ENCODE measurements around the gene RPL7A. TPM values are rescaled to one million over a fixed set of nuclear protein-coding genes. Genes with fewer than 3 reads are reported as not detected.
"Not testable (repeated sequence)": the region's sequence is repeated elsewhere in the genome, so short reads cannot be mapped to it uniquely, and the experiment has no call there.

The RPL7A gene
- total RNA-seq, 1 experiment from 2014 or later = 1,156 TPM

DNA sequence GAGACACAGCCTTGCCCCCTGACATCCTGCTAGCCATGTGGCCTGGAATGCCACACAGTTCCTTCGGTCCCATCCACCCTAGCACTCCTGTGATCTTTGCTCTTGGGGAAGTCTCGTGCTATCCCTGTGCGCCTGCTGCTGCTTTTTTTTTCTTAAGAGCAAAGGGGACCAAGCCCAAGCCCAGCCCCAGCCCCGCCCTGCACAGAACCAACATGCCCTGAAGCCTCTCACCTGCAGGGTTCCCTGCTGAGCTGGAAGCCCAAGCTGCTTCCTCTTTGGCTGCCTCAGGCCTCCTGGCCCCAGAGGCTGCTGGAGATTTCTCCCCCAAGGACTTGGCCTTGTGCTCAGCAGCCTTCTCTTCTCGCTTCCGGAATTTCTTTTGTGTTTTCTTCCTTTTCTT lies 13.9 kb upstream of the RPL7A start:
- H3F3A ChIP-seq (ENCODE audit: low read length, unreplicated experiment) = no peaks in the 10 kb centered on the region
- H3K9ac ChIP-seq (ENCODE audit: low read length) = peak overlapping the region; percentile 94; the same call in 1 of the 2 replicates
- H3K9me3 ChIP-seq (ENCODE audit: low read length) = no peaks in the 10 kb centered on the region
- peaks cover 27% of the 10 kb centered on the region for H3K79me2 ChIP-seq (ENCODE audit: low read length)
- H2AFZ ChIP-seq (ENCODE audit: low read length) = no peak overlapping the region
- H3K27me3 ChIP-seq (ENCODE audit: low read length) = no peaks in the 10 kb centered on the region
- H3K4me2 ChIP-seq (ENCODE audit: low read length) = peak overlapping the region; percentile 90
- DNase-seq = peak; percentile 28
- intact Hi-C loops (cut with micrococcal nuclease) = no loop called here
- CTCF ChIA-PET = no interaction called here
- no peaks in the 10 kb centered on the region for H4K20me1 ChIP-seq (ENCODE audit: low read length)
- no peak overlapping the region for H3K27ac ChIP-seq (ENCODE audit: low read length)
- TF ChIP-seq EZH2phosphoT487 (IDR thresholded peaks at IDR 0.05; ENCODE audit: borderline replicate concordance, low read length) (no peak), EZH2 (IDR thresholded peaks at IDR 0.05; ENCODE audit: low read length, unreplicated experiment) (no peak)
- TF ChIP-seq, protein P1, sequence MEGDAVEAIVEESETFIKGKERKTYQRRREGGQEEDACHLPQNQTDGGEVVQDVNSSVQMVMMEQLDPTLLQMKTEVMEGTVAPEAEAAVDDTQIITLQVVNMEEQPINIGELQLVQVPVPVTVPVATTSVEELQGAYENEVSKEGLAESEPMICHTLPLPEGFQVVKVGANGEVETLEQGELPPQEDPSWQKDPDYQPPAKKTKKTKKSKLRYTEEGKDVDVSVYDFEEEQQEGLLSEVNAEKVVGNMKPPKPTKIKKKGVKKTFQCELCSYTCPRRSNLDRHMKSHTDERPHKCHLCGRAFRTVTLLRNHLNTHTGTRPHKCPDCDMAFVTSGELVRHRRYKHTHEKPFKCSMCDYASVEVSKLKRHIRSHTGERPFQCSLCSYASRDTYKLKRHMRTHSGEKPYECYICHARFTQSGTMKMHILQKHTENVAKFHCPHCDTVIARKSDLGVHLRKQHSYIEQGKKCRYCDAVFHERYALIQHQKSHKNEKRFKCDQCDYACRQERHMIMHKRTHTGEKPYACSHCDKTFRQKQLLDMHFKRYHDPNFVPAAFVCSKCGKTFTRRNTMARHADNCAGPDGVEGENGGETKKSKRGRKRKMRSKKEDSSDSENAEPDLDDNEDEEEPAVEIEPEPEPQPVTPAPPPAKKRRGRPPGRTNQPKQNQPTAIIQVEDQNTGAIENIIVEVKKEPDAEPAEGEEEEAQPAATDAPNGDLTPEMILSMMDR (conservative IDR thresholded peaks at IDR 0.05; ENCODE audit: low read depth, low read length) = no peak
- peaks cover 23% of the 10 kb centered on the region for H3K36me3 ChIP-seq (ENCODE audit: low read depth, low read length)
- POLR2A ChIA-PET (ENCODE audit: unreplicated experiment) = no interaction called here
- BruUV-seq (replicated peaks) = no TSS peak
- H3K4me1 ChIP-seq (ENCODE audit: insufficient read depth, low read length) = peaks cover 17% of the 10 kb centered on the region
- H3K4me3 ChIP-seq (ENCODE audit: low read length) = peak overlapping the region; percentile 99; the same call in 1 of the 2 replicates
- ATAC-seq = no peak
- no peaks in the 10 kb centered on the region for H3K9me2 ChIP-seq (replicated peaks; ENCODE audit: low read length)

DNA sequence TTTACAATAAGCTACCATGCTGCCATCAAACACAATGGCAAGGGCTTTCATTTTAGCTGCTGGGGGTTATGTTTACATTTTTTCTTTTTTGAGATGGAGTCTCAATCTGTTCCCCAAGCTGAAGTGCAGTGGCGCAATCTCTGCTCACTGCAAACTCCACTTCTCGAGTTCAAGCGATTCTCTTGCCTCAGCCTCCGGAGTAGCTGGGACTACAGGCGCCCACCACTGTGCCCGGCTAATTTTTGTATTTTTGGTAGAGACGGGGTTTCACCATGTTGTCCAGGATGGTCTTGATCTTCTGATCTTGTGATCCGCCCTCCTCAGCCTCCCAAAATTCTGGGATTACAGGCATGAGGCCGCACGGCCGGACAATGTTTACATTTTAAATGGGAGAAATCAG lies 13.1 kb upstream of the RPL7A start:
- H4K20me1 ChIP-seq (ENCODE audit: low read length); ATAC-seq; CTCF ChIA-PET: not testable (repeated sequence)

DNA sequence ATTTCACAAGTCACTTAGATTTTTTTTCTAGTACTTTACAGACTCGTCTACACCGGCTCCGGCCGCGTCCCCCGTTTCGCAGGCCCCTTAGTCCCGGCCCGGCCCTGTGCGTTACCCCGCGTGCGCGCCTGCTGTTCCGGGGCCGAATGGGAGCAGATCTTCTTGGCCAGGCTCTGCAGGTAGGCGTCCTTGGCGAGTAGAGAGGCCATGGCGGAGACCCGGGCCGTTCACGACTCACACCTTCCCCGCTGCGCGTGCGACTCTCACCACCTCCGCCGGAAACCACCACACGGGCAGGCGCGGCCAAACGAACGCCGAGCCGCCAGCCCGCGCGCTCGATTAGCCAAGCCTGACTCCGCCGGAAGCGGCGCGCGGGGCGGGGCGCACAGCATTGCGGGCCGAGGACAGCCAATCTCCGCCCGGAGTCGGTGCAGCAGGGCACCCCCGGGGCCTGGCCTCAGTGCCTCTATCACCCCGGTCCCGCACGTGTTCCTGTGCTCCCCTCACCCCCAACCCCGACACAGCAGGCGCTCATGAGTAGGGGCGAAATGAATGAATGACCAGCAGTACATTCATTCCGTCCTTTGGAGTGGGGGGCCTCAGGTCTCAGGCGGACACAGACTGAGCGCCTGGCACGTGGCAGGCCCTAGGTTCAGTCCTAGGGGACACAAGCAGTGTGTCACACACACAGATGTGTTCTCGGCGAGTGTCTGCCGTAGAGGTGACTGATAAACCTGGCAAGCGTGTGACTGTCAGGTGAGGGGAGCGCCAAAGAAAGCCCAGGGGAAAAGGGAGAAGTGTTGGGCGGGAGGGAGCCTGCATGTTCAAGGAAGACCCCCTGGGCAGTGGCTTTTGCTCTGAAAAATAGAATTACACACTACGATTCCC lies 11.8 kb upstream of the RPL7A start, which contains the start of gene SURF6:
SURF6 (minus strand) TSS at position 265 of the 888 bp plus-strand sequence; CDS start at position 209, 56 bp downstream.
- POLR2A ChIA-PET (ENCODE audit: unreplicated experiment) = no interaction called here
- peak; percentile 92 for ATAC-seq
- BruUV-seq (replicated peaks) = TSS peak; percentile 77

More for the DNA sequence above, 13.1 kb upstream of the RPL7A start:
- Histone ChIP-seq H3K4me1 (ENCODE audit: insufficient read depth, low read length) (peaks cover 17% of the 10 kb centered on the region), H3K36me3 (ENCODE audit: low read depth, low read length) (peaks cover 23% of the 10 kb centered on the region), H3K9ac (ENCODE audit: low read length) (peak overlapping the region; percentile 94), H3K4me2 (ENCODE audit: low read length) (peak overlapping the region; percentile 90), H3K4me3 (ENCODE audit: low read length) (peak overlapping the region; percentile 99), H3K79me2 (ENCODE audit: low read length) (peaks cover 27% of the 10 kb centered on the region)
- H3F3A ChIP-seq (ENCODE audit: low read length, unreplicated experiment); H3K9me2 ChIP-seq (replicated peaks; ENCODE audit: low read length); H2AFZ ChIP-seq (ENCODE audit: low read length); H3K9me3 ChIP-seq (ENCODE audit: low read length); intact Hi-C loops (cut with micrococcal nuclease); POLR2A ChIA-PET (ENCODE audit: unreplicated experiment); BruUV-seq (replicated peaks); H3K27ac ChIP-seq (ENCODE audit: low read length); H3K27me3 ChIP-seq (ENCODE audit: low read length); DNase-seq: not testable (repeated sequence)

More for the DNA sequence above, 11.8 kb upstream of the RPL7A start, which contains the start of gene SURF6:
- CTCF ChIA-PET = no interaction called here
- intact Hi-C loops (cut with micrococcal nuclease) = no loop called here
- peak within 1 kb of the TSS; percentile 99 for H3K4me3 ChIP-seq (ENCODE audit: low read length)
- DNase-seq = peak; percentile 81
- H3K79me2 ChIP-seq (ENCODE audit: low read length) = peaks cover 27% of the 10 kb centered on the region
- no peaks in the 10 kb centered on the region for H4K20me1 ChIP-seq (ENCODE audit: low read length)
- H3K9me2 ChIP-seq (replicated peaks; ENCODE audit: low read length) = no peaks in the 10 kb centered on the region
- no peaks in the 10 kb centered on the region for H3F3A ChIP-seq (ENCODE audit: low read length, unreplicated experiment)
- H3K27ac ChIP-seq (ENCODE audit: low read length) = peak within 1 kb of the TSS; percentile 34; the same call in 1 of the 2 replicates
- TF ChIP-seq EZH2 (IDR thresholded peaks at IDR 0.05; ENCODE audit: low read length, unreplicated experiment) (no peak), EZH2phosphoT487 (IDR thresholded peaks at IDR 0.05; ENCODE audit: borderline replicate concordance, low read length) (no peak)
- TF ChIP-seq, protein P1 (conservative IDR thresholded peaks at IDR 0.05; ENCODE audit: low read depth, low read length) = no peak
- no peaks in the 10 kb centered on the region for H3K27me3 ChIP-seq (ENCODE audit: low read length)
- no peaks in the 10 kb centered on the region for H3K9me3 ChIP-seq (ENCODE audit: low read length)
- peak within 1 kb of the TSS; percentile 94 for H3K9ac ChIP-seq (ENCODE audit: low read length)
- H2AFZ ChIP-seq (ENCODE audit: low read length) = peak within 1 kb of the TSS; percentile 91
- H3K4me1 ChIP-seq (ENCODE audit: insufficient read depth, low read length) = peaks cover 17% of the 10 kb centered on the region
- peaks cover 15% of the 10 kb centered on the region for H3K36me3 ChIP-seq (ENCODE audit: low read depth, low read length)
- peak within 1 kb of the TSS; percentile 90 for H3K4me2 ChIP-seq (ENCODE audit: low read length)
